Upper lobe of left lung (tissue), 4 donors: ENCODE data around the gene MRPL17.

Experiments used
- EP300 ChIP-seq, 4 donors: sonication (generic); formaldehyde crosslinking; IDR thresholded peaks; one replicate each; pipeline ENCODE4 v1.5.1; 2017; ENCODE audit warnings: antibody characterized with exemption in 4 of 4, control low read depth in 2 of 4
- POLR2A ChIP-seq, 4 donors: fragments of 450-650 bp; IDR thresholded peaks; one replicate each; pipeline ENCODE4 v1.5.1; 2016 to 2017; ENCODE audit warnings: antibody characterized with exemption in 4 of 4, mild to moderate bottlenecking in 2 of 4
- POLR2AphosphoS5 ChIP-seq, 2 donors: sonication (generic); formaldehyde crosslinking; IDR thresholded peaks; one replicate each; pipeline ENCODE4 v1.5.1; 2017; ENCODE audit warnings: antibody characterized with exemption in 2 of 2
- TF ChIP-seq, protein P1 (sequence below), 6 experiments: fragments of 450-650 bp in 4 of 6; fragments of 200-600 bp in 2 of 6; sonication (generic) in 2 of 6; IDR thresholded peaks; one replicate each; pipeline ENCODE4 v1.5.1; 2016 to 2019; ENCODE audit warnings: antibody characterized with exemption in 6 of 6

DNA sequence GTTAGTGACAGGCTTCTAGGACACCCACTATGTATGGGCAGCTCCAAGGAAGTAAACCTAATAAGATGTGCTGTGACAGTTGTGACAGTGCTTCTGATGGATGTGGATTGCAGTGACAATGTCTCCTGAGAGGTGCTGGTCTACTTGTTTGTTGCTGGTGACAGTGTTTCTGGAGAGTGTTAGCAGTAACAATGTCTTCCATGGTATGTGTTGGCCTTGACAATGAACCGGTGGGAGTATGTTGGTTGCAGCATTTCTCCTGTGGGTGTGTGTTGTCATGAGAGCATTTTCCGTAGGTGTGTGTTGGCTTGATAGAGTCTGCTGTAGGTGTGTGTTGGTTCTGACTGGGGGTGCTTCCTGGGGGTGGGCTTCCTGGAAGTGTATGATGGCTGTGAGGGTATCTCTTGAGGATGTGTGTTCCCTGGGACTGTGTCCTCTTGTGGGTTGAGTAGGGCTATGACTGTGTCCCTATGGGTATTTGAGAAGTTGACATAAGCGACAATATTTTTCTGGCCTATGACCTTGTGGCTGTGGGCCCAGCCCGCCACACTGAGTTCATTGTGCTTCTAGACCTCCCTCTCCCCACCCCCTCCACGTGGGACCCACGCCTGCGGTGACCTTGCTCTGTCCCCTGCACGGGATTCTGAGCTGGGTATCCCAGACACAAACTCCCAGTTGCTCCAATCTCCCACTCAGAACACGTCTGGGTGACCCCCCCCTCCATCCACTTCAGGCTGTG is 28.7 kb downstream of the MRPL17 start:
- TF ChIP-seq POLR2A (IDR thresholded peaks at IDR 0.05) (no peak), POLR2AphosphoS5 (IDR thresholded peaks at IDR 0.05) (no peak), EP300 (IDR thresholded peaks at IDR 0.05) (no peak)
- TF ChIP-seq, protein P1, sequence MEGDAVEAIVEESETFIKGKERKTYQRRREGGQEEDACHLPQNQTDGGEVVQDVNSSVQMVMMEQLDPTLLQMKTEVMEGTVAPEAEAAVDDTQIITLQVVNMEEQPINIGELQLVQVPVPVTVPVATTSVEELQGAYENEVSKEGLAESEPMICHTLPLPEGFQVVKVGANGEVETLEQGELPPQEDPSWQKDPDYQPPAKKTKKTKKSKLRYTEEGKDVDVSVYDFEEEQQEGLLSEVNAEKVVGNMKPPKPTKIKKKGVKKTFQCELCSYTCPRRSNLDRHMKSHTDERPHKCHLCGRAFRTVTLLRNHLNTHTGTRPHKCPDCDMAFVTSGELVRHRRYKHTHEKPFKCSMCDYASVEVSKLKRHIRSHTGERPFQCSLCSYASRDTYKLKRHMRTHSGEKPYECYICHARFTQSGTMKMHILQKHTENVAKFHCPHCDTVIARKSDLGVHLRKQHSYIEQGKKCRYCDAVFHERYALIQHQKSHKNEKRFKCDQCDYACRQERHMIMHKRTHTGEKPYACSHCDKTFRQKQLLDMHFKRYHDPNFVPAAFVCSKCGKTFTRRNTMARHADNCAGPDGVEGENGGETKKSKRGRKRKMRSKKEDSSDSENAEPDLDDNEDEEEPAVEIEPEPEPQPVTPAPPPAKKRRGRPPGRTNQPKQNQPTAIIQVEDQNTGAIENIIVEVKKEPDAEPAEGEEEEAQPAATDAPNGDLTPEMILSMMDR (IDR thresholded peaks at IDR 0.05): no peak
